ENCODE measurements around the gene SPOCK3. TPM values are rescaled to one million over a fixed set of nuclear protein-coding genes. Genes with fewer than 3 reads are reported as not detected.

Gene SPOCK3
- polyA plus RNA-seq, 3 donors: 0.31 to 1.9 (median 1.2) TPM

DNA sequence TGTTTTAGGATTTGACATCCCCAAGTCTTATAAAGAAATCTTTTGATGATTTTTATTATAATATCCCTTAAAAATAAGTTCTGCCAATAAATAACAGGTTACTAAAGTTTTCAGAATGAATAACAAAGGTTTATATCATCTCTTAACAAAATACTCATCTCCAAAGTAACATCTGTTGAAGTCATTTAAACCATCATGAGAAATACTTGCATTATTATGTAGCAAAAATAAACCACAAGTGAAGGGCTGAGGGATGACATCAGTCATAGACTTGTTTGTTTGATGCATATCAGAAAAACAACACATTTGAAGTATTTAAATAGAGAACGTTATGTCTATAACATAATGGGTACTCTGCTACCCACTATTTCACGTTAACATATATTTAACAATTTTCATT is 114.9 kb downstream of the SPOCK3 start:
- no peak overlapping the region for H3K27ac ChIP-seq (ENCODE audit: low read depth in 1 of 2, low read length in 2 of 2)
- no peak for DNase-seq
- TF ChIP-seq, protein P1, sequence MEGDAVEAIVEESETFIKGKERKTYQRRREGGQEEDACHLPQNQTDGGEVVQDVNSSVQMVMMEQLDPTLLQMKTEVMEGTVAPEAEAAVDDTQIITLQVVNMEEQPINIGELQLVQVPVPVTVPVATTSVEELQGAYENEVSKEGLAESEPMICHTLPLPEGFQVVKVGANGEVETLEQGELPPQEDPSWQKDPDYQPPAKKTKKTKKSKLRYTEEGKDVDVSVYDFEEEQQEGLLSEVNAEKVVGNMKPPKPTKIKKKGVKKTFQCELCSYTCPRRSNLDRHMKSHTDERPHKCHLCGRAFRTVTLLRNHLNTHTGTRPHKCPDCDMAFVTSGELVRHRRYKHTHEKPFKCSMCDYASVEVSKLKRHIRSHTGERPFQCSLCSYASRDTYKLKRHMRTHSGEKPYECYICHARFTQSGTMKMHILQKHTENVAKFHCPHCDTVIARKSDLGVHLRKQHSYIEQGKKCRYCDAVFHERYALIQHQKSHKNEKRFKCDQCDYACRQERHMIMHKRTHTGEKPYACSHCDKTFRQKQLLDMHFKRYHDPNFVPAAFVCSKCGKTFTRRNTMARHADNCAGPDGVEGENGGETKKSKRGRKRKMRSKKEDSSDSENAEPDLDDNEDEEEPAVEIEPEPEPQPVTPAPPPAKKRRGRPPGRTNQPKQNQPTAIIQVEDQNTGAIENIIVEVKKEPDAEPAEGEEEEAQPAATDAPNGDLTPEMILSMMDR (IDR thresholded peaks at IDR 0.05): no peak
- Mint-ChIP-seq H3K27me3 (ENCODE audit: low read depth in 3 of 3) (peaks cover 0 to 2% (median 0%) of the 10 kb centered on the region in 3 donors), H3K36me3 (no peaks in the 10 kb centered on the region), H3K27ac (no peak overlapping the region), H3K9me3 (peaks cover 0 to 2% (median 0%) of the 10 kb centered on the region in 7 donors), H3K4me3 (no peak overlapping the region), H3K4me1 (no peaks in the 10 kb centered on the region)
- H3K9ac ChIP-seq (ENCODE audit: insufficient read depth, low read length, poor library complexity, severe bottlenecking): no peak overlapping the region
- intact Hi-C loops (cut with micrococcal nuclease): no loop called here
- no peak overlapping the region for H3K4me3 ChIP-seq (replicated peaks in 1 of 3; ENCODE audit: low read depth in 2 of 3, low read length in 3 of 3)
- WGBS (ENCODE audit: insufficient coverage): no CpG with 5 or more reads among the region's 2 CpGs
- no peaks in the 10 kb centered on the region for H3K9me3 ChIP-seq (replicated peaks in 1 of 2; ENCODE audit: control insufficient read depth in 1 of 2, insufficient read depth in 1 of 2, low read length in 2 of 2)
- H2AFZ ChIP-seq (ENCODE audit: insufficient read depth, low read depth, low read length, poor library complexity, severe bottlenecking): no peak overlapping the region
- no peaks in the 10 kb centered on the region for H3K79me2 ChIP-seq (ENCODE audit: insufficient read depth, low read length)
- no peaks in the 10 kb centered on the region for H3K36me3 ChIP-seq (replicated peaks in 1 of 2; ENCODE audit: control insufficient read depth in 1 of 2, insufficient read depth in 2 of 2, low read length in 2 of 2)
- no peaks in the 10 kb centered on the region for H3K4me1 ChIP-seq (ENCODE audit: control insufficient read depth in 1 of 2, insufficient read depth in 2 of 2, low read length in 2 of 2)
- H3K4me2 ChIP-seq (replicated peaks; ENCODE audit: extremely low read depth, low read length, poor library complexity, severe bottlenecking): no peak overlapping the region
- H4K20me1 ChIP-seq (ENCODE audit: insufficient read depth, low read length): no peaks in the 10 kb centered on the region
- H3K27me3 ChIP-seq (ENCODE audit: control insufficient read depth in 2 of 2, insufficient read depth in 2 of 2, low read length in 2 of 2): no peaks in the 10 kb centered on the region

DNA sequence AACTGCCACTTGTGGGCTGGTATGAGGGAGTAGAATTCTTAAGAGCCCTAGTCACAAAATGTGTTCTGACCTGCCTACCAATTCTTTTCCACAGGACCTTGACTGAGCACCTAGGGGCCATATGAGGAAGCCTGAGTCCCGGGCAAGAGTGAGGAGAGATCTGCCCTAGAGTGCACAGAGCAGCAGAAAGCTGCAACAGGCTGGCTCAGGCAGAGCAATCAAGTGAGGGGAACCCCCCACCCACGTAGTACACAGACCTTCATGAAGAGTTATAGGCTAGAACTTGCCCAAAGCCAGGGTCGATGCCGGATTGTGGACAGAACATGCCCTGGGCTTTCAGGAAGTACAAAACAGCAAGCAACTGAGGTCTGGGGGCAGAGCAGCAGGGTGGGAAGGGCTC is 117.0 kb downstream of the SPOCK3 start:
- no peaks in the 10 kb centered on the region for H3K4me1 Mint-ChIP-seq
- Histone ChIP-seq H3K36me3 (replicated peaks in 1 of 2; ENCODE audit: control insufficient read depth in 1 of 2, insufficient read depth in 2 of 2, low read length in 2 of 2) (no peaks in the 10 kb centered on the region), H3K4me1 (ENCODE audit: control insufficient read depth in 1 of 2, insufficient read depth in 2 of 2, low read length in 2 of 2) (no peaks in the 10 kb centered on the region), H2AFZ (ENCODE audit: insufficient read depth, low read depth, low read length, poor library complexity, severe bottlenecking) (no peak overlapping the region), H4K20me1 (ENCODE audit: insufficient read depth, low read length) (no peaks in the 10 kb centered on the region), H3K27me3 (ENCODE audit: control insufficient read depth in 2 of 2, insufficient read depth in 2 of 2, low read length in 2 of 2) (no peaks in the 10 kb centered on the region), H3K4me3 (replicated peaks in 1 of 3; ENCODE audit: low read depth in 2 of 3, low read length in 3 of 3) (no peak overlapping the region), H3K4me2 (replicated peaks; ENCODE audit: extremely low read depth, low read length, poor library complexity, severe bottlenecking) (no peak overlapping the region), H3K79me2 (ENCODE audit: insufficient read depth, low read length) (no peaks in the 10 kb centered on the region), H3K9me3 (replicated peaks in 1 of 2; ENCODE audit: control insufficient read depth in 1 of 2, insufficient read depth in 1 of 2, low read length in 2 of 2) (no peaks in the 10 kb centered on the region), H3K27ac (ENCODE audit: low read depth in 1 of 2, low read length in 2 of 2) (no peak overlapping the region), H3K9ac (ENCODE audit: insufficient read depth, low read length, poor library complexity, severe bottlenecking) (no peak overlapping the region)
- DNase-seq: no peak
- H3K4me3 Mint-ChIP-seq: no peak overlapping the region
- peaks cover 0 to 2% (median 0%) of the 10 kb centered on the region in 7 donors for H3K9me3 Mint-ChIP-seq
- H3K36me3 Mint-ChIP-seq: no peaks in the 10 kb centered on the region
- intact Hi-C loops (cut with micrococcal nuclease): no loop called here
- no peaks in the 10 kb centered on the region for H3K27me3 Mint-ChIP-seq (ENCODE audit: low read depth in 3 of 3)
- peak overlapping the region in 2 of 7 donors; percentile 45 to 51 for H3K27ac Mint-ChIP-seq
- TF ChIP-seq, protein P1 (IDR thresholded peaks at IDR 0.05): no peak
- WGBS (ENCODE audit: insufficient coverage): 90% methylated on average over 2 of the region's 4 CpGs

All from CD14-positive monocyte (primary cell).